Activated T-helper 1 cell treated with Interleukin-2 at 50 U/mL for 16 hours (primary cell): ENCODE measurements around the gene RRP8.

Experiments
- DNase-seq: peaks from one replicate; pipeline ENCODE4 v3.0.0-alpha.2; 2020; ENCODE audit warnings: low read depth

Gene RRP8

GRCh38 chr11:6632116-6633073 is 29.0 kb upstream of the RRP8 start:
- no peak for DNase-seq

- no peak for DNase-seq
Measured at GRCh38 chr11:6631361-6631890, 28.0 kb upstream of the RRP8 start.

- no peak for DNase-seq
Measured at GRCh38 chr11:6630632-6631291, 27.3 kb upstream of the RRP8 start.

GRCh38 chr11:6629892-6630631 is 26.6 kb upstream of the RRP8 start:
- DNase-seq = no peak

GRCh38 chr11:6629573-6629891 is 26.1 kb upstream of the RRP8 start:
- no peak for DNase-seq

GRCh38 chr11:6628526-6628925 is 25.1 kb upstream of the RRP8 start:
- DNase-seq = no peak

- no peak for DNase-seq
Measured at GRCh38 chr11:6627762-6628241, 24.4 kb upstream of the RRP8 start.

GRCh38 chr11:6626971-6627761 is 23.8 kb upstream of the RRP8 start:
- no peak for DNase-seq

- no peak for DNase-seq
Measured at GRCh38 chr11:6625832-6626420, 22.5 kb upstream of the RRP8 start.

- no peak for DNase-seq
Measured at GRCh38 chr11:6625156-6625831, 21.9 kb upstream of the RRP8 start.

- no peak for DNase-seq
Measured at GRCh38 chr11:6623391-6624363, 20.3 kb upstream of the RRP8 start.

- no peak for DNase-seq
Measured at GRCh38 chr11:6622261-6623171, 19.1 kb upstream of the RRP8 start.

- no peak for DNase-seq
Measured at GRCh38 chr11:6621711-6622211, 18.3 kb upstream of the RRP8 start.

GRCh38 chr11:6620636-6621035 is 17.2 kb upstream of the RRP8 start:
- DNase-seq = no peak

- DNase-seq = peak; percentile 75
Measured at GRCh38 chr11:6619004-6619745, 15.8 kb upstream of the RRP8 start, which contains the start of gene TPP1. Gene TPP1, minus strand, starts transcription at chr11:6619422. Its CDS starts 22 bp downstream, at chr11:6619400.

GRCh38 chr11:6618117-6619003 is 14.9 kb upstream of the RRP8 start:
- peak; percentile 54 for DNase-seq
